NCI-H524 (cell line): ENCODE measurements around the gene RPL32.
"Not testable (repeated sequence)": the region's sequence is repeated elsewhere in the genome, so short reads cannot be mapped to it uniquely, and the experiment has no call there.

Experiments
- DNase-seq, 2 experiments: peaks; one replicate each; lab custom pipeline; 2025; lab: John Stamatoyannopoulos, UW

Gene RPL32

DNA sequence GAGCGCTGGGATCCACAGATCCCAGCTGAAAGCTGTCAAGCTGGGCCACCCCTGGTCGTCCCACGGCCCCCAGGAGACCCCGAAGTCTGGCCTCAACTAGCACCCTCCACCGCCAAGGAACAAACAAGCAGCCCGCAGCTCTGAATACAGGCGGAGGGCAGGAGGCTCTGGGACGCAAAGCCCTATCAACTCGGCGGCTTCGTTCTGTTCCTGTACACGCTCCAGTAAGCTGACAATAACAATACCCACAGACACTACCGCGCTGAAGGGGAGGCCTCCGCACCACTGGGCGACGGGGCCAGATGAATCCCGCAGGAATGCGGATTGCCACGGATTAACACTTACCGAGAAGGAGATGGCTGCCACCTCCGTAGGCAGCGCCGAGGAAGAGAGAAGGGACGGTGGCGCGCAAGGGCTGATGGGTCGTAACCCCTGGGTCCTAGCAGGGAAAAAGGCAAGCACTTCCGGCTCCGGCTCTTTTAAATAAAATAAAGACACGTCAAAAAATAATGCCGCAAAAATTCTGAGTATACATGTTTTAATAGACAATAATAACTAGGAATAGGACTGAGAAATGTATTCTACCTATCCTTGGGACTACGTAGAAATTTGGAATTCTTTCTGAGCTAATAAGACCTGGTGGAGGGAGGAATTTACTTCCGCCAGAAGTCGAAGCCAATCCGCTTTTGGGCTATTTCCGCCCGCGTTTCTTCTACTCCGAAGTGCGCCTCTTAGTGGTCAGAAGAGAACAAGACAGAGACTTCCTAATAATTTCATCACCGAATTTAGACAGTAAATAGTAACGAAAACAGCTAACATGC lies at the start of gene RPL32:
Gene RPL32 (minus strand): TSS at position 417 of the 821 bp plus-strand sequence. CDS start 1,328 bp downstream, outside the sequence.
- DNase-seq, result peak; percentile 82 to 89

DNA sequence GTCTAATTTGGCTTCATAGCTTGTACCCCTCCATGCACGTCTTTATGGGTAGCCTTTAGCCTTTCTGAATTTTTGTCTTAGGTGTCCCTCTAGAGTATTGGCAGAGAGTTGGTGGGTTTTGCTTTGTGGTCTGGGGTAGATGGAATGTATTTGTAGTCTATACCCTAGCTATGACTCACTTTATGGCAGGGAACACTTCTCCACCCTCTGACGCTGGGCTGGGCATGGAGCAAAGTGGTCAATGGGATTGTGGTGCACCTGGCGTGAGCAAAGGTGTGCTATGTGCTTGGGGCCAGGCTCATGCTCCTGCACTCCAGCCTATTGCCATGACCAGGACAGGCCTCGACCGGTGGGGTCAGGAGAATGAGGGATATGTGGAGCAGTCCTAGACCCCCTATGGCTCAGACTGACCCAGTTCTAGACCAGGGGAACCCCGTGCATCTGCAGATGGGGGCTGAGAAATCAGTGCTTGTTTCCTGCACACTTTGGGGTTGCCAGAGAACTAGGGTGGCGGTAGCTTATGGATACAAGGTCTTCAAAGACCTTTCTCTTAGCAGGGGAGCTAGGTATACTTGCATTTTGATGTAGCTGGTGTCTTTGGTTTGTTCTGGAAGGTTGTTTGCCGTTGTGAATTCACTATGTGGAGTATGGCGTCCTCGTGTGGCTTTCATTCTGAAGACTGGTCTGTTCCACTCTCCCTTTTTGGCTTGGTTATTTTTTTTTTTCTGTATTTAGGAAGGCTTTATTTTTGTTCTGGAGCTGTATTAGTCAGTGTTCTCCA lies 49.4 kb upstream of the RPL32 start:
- DNase-seq, result no peak

DNA sequence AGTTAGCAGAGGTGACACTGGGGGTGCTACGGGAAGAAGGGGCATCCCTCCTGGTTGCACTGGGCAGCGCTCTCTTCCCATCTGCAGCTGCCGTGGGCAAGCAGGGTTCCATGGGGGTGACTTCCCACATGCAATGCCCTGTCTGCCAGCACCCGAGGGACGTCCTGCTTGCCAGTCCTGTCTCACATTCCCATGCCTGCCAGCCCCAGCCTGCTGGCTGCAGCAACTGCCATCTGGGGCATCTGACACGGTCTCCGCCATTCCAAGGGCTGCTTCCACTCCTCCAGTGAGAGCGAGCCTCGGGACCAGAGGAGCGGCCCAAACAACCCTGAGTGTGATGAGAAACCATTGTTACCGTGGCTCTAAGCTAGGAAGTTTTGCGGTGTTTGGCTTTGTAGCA lies 45.4 kb upstream of the RPL32 start:
- DNase-seq, result no peak

DNA sequence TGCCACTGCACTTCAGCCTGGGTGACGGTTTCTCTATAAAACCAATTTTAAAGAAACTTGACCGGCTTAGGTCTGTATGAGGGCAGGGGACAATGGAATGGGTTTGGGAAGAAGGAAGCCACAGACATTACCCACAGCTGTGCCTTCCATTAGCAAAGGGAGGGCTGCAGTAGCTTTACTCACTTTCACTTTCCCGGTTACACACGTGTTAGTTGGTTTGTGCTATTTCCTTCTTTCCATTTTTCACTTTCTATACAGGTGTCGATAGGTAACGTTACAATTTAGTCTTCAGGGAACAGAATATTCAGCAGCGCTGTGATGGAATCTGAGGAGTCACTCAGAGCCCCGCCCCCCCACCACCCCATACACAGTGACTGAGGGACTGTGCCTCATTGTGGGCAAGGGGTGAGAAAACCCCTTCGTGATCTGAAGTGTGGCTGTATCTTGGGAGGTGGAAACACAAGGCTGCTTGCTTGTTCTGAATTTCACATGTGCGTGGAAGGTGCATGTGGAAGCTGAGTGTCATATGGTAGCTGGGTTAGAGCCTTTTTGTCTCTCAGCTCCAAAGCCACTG lies 44.8 kb upstream of the RPL32 start:
- DNase-seq, result no peak

DNA sequence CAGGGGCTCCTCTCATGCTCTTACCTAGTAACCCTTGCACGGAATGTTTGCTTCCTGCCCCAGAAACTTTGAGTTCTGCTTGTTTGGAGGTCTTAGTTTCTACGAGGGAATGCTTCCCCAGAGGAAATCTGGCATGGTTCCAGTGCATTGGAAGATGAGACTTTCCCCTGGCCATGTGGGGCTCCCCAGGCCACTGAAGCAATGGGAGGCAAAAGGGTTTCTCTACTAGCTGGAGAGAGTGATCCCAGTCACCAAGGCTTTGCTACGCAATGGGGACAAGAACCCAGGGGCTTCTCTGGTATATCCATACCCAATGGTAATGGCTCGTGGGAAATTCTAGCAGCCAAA lies 44.2 kb upstream of the RPL32 start:
- peak in 1 of 2 experiments; percentile 13 for DNase-seq

DNA sequence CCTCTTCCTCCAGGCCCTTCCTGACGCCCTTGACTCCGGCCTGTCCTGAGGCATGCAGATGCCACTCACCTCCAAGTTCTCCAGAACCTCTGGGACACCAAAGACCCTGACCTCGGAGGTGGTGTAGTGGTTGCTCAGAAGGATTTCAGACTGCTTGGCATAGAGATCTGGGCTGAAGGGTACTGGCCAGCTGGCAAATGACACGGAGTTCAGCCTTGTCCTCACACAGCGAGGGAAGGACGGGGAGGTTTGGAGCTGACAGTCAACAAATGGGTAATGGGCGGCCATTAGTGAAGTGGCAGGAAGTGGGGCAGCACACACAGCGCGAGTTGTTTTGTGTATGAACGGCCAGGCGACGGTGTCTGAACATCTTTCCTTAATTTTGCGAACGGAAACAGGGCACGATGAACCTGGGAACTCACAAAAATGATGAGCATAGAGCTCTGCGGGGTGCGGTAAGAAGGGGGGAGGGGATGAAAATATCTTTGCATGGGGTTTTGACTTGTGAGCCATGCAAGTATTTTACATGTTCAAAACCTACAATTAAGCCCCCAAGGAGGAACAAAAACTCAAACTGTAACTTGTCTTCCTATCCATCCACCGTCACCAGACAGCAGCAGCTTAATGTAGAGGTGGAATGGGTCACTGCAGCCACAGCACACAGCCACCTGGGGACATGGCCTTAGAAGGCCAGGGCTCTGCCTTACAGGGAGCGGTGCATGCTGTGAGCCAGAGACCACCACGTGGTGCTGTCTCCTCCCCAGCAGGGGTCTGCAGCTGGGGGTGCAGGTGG lies 43.6 kb upstream of the RPL32 start:
- no peak for DNase-seq

DNA sequence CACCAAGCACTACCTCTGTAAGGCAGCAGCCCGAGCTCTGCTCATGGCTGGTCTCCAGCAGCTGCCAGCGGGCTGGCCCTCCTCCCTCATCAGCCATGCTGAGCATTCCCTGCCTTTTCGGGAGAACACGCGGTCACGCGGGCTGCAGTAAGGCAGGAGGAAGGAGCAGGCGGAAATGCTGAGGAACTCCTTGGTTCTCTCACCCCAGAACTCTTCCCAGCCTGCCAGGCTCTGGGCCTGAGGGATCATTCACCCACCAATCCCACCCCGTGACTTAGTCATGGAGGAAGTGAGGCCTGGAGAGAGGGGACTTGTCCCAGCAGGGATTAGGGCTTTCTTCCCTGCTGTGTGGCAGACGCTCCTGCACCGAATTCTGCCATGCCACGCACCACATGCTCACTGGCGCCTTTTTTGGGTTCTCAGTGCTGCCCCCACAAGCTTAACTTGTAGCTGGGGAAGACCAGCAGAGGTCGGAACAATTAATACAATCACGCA lies 42.9 kb upstream of the RPL32 start:
- DNase-seq, result peak; percentile 65 to 87

DNA sequence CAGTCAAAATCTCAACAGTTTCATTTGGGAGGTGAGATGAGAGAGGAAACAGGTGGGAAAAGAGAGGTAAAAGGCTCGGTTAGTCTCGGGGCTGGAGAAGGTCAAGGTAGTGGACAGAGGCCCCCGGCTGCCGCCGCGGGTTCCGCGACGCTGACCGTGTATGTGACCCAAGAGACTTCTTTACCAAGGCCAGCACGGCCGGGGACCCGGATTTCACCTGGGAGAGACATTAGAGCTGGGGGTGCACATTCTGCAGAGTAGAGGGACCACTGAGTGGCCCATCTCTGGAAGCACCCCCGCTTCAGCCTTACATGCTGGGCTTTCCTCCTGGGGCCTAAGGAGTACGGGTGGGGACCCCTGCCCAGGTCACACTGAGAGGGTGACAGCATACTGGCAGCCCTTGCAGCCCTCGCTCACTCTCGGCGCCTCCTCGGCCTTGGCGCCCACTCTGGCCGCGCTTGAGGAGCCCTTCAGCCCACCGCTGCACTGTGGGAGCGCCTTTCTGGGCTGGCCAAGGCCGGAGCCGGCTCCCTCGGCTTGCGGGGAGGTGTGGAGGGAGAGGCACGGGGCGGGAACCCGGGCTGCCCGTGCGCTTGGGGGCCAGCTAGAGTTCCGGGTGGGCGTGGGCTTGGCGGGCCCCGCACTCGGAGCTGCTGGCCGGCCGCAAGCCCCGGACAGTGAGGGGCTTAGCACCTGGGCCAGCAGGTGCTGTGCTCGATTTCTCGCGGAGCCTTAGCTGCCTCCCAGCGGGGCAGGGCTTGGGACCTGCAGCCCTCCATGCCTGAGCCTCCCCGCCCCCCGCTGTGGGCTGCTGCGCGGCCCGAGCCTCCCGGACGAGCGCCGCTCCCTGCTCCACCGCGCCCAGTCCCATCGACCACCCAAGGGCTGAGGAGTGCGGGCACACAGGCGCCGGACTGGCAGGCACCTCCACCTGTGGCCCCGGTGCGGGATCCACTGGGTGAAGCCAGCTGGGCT lies 41.3 kb upstream of the RPL32 start:
- DNase-seq, result no peak

DNA sequence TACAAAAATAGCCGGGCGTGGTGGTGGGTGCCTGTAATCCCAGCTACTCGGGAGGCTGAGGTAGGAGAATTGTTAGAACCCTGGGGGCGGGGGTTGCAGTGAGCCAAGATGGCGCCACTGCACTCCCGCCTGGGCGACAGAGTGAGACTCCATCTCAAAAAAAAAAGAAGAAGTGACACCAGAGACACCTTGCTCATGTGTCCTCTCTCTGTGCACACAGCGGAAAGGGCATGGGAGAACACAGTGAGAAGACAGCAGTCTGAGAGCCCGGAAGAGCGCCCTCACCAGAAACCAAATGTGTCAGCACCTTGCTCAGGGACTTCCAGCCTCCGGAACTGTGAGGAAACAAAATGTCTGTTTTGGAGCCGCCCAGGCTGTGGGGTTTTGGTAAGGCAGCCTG lies 40.5 kb upstream of the RPL32 start:
- not testable (repeated sequence) for DNase-seq

DNA sequence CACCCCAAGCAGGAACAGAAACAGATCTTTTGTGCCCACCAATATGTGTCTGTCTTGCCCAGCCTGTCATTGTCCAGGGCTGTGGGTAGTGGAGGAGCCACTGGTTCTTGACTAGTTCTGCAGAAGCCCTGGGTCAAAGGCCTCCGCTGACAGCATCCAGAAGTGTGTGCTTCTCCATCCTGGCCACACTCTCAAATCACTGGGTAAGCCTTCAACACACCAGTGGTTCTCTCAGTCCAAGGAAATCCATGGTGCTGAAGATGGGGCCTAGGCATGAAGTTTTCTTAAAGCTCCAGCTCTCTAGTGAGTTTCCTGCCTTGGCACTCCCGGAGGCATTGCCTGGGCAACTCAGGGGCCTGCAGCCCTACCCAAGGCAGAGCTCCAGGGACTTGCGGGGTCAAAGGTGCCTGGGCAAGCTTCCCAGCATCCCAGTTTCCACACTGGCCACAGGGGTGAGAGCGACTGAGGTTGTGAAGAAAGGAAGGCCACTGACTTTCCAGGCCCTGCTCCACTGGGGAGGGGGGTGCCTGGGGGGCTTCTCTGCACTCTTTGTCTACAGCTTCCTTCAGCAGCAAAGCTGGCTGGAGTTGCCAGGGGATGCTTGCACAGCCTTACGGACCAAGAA lies 37.9 kb upstream of the RPL32 start:
- no peak for DNase-seq

DNA sequence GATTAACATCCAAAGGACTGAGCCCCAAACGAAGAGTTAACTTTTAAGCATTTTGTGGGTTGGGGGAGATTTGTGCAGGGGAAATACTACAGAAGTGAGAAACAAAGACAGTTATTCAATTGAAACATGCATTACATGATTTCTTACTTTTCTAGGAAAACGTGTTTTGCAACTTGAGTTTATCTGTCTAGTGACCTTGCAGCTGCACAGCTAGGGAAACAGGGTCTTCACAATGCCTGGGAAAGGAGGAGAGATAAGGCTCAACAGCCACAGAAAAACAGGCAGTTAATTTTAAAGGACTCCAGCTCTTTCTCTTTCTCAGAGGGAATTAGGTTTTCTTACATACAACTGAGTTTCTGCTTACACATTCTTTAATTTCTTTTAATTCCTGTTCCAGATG lies 37.4 kb upstream of the RPL32 start:
- not testable (repeated sequence) for DNase-seq

DNA sequence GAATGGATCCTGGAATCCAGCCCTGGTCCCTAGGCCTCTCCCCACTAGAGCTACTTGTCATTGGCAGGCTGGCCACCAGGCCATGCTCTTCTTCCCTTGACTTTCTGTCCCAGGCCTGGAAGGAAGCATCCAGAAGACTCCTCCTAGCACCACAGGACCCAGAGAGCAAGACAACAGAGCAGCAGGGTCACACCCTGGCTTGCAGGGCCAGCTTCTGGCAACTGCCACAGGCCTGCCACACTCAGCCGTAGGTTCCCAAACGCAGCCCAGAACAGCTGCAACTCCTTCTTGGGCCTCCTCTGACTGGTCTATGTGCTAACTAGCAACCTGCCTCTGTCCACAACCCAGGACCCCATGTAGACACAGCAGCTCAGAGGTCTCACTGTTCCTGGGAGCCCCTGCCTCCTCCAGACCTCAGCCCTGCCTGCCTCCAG lies 36.8 kb upstream of the RPL32 start:
- no peak for DNase-seq

DNA sequence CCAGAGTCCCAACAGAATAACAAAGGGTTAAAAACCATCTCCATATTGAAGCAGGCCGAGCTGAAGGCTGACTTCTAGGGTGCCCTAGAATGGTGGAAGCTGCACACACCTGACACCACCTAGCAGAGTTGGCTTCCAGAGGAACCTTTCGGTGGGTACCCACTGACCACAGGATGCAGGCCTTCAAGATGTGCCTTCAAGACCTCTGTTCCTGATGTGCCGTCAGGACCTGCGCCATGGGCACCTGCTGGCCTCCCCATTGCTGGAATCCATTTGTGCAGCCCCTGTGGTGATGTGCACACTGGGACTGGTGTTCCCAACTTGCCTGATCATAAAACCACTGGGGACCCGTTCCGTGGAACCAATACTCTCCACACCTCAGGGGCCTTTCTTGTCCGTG lies 35.7 kb upstream of the RPL32 start:
- no peak for DNase-seq

DNA sequence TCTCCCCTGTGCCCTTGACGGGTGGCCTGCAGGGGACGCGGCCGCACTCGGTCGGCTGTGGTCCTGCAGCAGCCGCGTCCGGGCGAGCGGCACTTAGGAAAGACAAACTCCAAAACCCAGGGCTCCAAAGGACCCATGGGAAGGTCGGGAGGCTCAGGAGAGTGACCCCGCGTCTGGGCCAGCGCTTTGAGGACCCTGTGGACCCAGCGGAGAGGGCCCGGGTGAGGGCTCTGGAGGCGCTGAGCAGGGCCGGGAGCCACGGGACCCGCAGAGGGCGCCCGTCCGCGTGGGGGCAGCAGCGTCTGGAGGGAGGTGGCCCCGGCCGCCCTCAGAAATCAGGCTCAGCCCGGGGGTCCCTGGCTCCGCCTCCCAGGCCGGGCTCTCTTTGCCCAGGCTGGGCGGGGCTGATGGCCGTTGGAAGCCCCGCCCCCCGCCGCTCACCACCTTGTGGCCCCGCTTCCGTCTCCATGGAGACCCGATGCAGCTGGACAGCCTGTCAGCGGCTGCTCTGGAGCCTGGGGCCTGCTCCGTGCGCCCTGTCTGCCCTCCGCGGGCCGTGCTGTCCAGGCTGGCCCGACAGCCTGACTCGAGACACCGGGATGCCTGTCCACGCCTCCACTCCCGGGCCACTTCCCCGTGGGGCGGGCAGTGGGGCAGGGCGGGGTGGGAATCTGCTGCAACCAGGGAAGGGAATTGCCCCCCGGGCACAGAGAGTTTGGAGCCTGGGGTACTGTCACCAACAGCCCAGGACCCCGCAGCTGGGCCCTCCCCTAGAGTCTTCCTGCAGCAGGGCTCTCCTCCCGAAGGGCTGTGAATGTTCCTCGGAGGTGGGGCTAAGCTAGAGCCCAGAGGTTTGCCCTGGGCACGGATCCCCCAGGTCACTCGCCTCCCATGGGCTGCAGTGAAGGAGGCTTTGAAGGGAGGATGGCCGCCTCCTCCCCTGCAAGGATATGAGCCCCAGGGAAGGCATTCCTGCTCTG lies 34.8 kb upstream of the RPL32 start:
- DNase-seq, result peak in 1 of 2 experiments; percentile 40

DNA sequence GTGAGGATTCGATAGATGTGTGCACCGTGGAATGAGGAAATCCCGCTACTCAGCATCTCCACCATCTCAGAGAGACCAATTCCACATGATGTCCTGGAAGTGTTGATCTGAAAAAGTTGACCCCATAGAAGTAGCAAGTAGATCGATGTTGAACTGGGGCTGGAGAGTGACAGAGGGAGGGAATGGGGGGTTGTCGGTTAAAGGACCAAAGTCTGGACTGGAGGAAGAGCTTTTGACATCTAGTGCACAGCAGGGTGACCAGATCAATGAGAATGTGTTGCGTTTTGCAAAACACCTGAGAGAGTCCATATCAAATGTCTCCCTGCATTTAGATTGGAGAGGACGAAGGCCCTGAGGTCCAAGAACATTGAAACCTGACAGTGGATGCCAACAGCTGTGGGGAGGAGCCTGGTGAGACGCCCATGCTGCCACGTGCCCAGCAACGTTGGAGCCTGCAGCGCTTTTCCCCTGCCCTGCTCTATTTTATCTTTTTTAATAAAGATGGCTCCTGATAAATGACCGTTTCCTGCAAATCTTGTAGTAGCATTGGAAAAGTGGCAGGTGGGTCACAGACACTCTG lies 30.1 kb upstream of the RPL32 start:
- DNase-seq, result no peak

DNA sequence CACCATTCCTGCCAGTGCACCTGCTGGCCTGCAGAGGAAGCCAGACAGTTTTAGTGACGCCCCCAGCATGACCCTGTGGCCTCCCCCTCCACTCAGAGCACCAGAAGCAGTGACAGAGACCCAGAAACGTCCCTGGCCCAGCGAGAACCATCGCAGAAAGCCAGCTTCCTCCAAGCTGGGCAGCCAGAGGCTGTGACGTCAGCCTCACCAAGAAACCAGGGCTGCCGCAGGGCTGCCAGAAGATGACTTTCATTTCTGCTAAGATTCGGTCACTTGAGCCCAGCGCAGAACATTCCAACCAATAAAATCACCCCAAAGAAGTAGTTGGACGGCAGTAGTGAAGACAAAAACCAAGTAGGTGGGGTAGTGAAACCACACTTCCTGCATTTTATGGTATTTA lies 29.6 kb upstream of the RPL32 start:
- DNase-seq, result no peak

DNA sequence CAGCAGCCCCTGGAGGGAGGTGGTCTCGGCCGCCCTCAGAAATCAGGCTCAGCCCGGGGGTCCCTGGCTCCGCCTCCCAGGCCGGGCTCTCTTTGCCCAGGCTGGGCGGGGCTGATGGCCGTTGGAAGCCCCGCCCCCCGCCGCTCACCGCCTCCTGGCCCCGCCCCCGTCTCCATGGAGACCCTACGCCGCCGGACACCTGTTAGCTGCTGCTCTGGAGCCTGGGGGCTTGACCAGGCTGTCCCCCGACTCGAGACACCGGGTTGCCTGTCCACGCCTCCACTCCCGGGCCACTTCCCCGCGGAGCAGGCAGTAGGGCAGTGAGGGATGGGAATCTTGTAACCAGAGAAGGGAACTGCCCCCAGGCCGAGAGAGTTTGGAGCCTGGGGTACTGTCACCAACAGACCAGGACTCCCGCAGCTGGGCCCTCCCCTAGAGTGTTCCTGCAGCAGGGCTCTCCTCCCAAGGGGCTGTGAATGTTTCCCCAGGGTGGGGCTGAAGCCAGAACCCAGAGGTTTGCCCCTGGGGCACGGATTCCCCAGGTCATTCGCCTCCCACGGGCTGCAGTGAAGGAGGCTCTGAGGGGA lies 27.8 kb upstream of the RPL32 start:
- DNase-seq, result peak in 1 of 2 experiments; percentile 15
